Mesodermal cell (in vitro differentiated cells): ENCODE measurements around the gene PIGS.

Experiments used
- H3K27ac ChIP-seq: 2 replicates; pipeline ENCODE4 v1.7.0; 2013; ENCODE audit warnings: mild to moderate bottlenecking, low read depth, low read length, moderate library complexity; ENCODE audit not compliant: severe bottlenecking
- H3K36me3 ChIP-seq: 2 replicates; pipeline ENCODE4 v1.7.1; 2013; ENCODE audit warnings: mild to moderate bottlenecking, low read length, moderate library complexity; ENCODE audit not compliant: control insufficient read depth, insufficient read depth
- H3K4me1 ChIP-seq: one replicate; pipeline ENCODE4 v1.7.1; 2013; ENCODE audit warnings: mild to moderate bottlenecking, low read length; ENCODE audit not compliant: insufficient read depth, control insufficient read depth, poor library complexity, severe bottlenecking
- H3K4me3 ChIP-seq: 2 replicates; pipeline ENCODE4 v1.7.0; 2013; ENCODE audit warnings: low read length, control low read depth, mild to moderate bottlenecking; ENCODE audit not compliant: insufficient read depth, poor library complexity, severe bottlenecking; ENCODE audit errors: extremely low read depth
- H3K9me3 ChIP-seq: 2 replicates; pipeline ENCODE4 v1.7.1; 2013; ENCODE audit warnings: mild to moderate bottlenecking, low read length, moderate library complexity; ENCODE audit not compliant: control insufficient read depth
- WGBS, 2 experiments: methylation state at CpG; one replicate each; pipeline ENCODE4 v1.1.5; 2013; ENCODE audit warnings: missing lambda C conversion rate in 2 of 2; ENCODE audit not compliant: insufficient coverage in 2 of 2; 5-methylcytosine and 5-hydroxymethylcytosine counted together

PIGS gene

DNA sequence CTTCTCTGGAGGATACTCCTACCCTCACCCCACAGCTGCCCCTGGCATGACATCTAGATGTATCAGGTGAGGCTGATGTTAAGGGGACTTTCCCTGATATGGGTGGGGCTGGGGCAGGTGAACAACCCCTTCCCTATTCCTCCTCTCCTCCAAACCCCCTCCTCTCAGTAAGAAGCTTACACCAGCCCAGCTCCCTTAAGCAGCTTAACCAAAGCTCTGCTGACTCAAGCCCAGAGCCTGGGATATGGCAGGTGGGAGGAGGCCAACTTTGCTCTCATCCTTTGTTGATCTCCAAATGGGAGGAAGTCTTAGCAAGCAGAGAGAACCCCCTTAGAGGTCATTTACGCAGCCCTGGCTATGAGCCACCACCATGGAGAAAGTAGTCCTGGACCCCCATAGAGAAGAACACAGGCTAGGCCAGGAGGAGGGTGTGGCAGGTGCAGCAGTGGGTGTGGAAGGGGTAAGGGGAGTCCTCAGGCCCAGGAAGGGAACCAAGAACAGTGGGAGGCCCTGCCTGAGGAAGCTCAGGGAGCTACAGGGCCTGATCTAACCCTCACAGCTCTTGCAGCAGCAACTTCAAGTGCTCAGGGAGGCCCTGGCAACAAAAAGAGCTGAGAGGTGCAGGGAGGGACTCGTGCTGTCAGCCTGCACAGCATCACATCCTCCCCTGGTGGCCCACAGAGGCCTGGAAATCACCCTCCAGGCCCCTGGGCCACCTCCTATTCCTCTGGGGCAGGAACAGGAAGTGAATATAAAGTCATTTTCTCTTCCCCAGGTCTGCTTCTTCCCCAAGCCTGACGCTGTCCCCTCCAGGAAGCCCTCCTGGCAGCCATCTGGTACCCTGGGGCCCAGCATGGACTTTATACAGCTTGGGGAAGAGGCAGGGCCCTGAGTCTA, 21.8 kb downstream of the PIGS start:
- Histone ChIP-seq H3K27ac (no peak overlapping the region), H3K4me1 (peaks cover 8% of the 10 kb centered on the region), H3K36me3 (peaks cover 33% of the 10 kb centered on the region), H3K4me3 (no peak overlapping the region), H3K9me3 (no peaks in the 10 kb centered on the region)
- 100% methylated on average over 1 of the region's 3 CpGs; no CpG with 5 or more reads in 1 of the 2 experiments for WGBS, 2 experiments

DNA sequence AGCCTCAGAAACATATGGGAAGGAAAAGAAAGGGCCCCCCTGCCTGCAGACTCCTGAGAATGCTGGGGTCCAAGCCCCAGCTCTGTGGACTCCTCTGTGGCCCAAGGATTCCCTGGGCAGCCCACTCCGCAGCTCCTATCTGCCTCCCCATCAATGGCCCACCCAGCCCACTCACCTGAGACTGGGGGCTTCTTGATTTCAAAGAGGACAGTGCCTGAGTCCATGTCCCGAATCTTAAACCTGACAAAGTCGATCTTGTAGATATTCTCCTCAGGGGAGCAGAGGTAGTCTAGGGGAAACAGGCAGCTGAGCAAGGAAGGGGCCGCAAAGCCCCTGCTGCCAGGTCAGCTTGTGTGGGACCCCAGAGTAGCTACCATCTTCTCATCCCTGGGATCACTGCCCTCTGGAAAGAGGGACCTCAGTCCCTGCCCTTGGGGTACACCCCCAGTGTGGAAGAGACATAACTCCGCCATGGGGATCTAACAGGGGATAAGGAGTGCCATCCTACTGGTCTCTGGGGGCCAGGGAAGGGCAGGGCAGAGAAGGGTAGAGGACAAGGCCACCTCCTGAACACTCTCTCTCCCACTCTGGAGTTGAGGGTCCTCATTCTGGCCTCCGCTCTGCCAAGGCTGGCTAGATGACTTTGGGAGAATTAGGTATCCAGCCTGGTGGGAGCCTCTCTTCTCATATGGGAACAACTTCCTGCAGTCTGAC, 22.8 kb downstream of the PIGS start:
- WGBS, 2 experiments: 82% methylated on average over 5 of the region's 6 CpGs

DNA sequence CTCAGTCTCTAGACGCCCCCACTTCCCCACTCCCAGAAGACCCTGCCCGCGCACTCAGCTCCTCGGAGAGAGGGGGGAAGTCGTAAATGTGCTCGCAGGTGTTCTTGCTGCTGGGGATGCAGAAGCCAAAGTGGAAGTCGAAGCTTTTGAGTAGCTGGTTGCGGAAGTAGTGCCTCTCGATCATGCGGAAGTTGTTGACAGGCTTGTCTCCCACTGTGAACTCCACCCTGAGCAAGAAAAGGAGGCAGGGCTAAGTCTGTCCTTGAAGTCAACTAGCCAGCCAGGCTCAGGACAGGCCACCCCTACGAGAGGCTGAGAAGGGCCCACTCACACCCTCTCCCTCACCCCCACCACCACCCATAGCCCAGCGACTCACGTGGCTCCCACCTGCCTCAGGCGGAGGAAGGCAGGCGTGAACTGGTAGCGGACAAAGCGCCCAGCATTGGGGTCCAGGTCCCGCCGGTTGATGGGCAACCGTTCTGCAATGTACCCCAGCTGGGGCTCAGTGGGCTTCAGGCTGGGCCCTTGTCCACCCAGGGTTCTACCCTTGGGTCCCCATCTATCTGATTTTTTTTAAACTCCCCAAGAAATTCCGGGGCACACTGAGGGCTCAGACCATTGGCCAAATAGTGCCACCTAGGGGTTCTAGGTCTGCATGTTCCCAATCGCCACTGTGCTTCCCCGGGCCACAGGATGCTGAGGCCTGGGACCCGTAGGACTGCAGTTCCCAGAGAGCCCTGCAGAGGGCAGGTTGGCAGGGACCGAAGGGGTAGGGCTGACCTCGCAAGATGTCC, 23.5 kb downstream of the PIGS start:
- H3K9me3 ChIP-seq: no peaks in the 10 kb centered on the region
- 69 to 73% methylated on average over 16 to 24 of the region's 26 CpGs for WGBS, 2 experiments
- peaks cover 18% of the 10 kb centered on the region for H3K36me3 ChIP-seq
- H3K4me3 ChIP-seq: no peak overlapping the region
- peaks cover 8% of the 10 kb centered on the region for H3K4me1 ChIP-seq
- no peak overlapping the region for H3K27ac ChIP-seq

More for the DNA sequence above, 22.8 kb downstream of the PIGS start:
- Histone ChIP-seq H3K36me3 (peaks cover 24% of the 10 kb centered on the region), H3K9me3 (no peaks in the 10 kb centered on the region), H3K4me1 (peaks cover 8% of the 10 kb centered on the region), H3K4me3 (no peak overlapping the region), H3K27ac (no peak overlapping the region)

DNA sequence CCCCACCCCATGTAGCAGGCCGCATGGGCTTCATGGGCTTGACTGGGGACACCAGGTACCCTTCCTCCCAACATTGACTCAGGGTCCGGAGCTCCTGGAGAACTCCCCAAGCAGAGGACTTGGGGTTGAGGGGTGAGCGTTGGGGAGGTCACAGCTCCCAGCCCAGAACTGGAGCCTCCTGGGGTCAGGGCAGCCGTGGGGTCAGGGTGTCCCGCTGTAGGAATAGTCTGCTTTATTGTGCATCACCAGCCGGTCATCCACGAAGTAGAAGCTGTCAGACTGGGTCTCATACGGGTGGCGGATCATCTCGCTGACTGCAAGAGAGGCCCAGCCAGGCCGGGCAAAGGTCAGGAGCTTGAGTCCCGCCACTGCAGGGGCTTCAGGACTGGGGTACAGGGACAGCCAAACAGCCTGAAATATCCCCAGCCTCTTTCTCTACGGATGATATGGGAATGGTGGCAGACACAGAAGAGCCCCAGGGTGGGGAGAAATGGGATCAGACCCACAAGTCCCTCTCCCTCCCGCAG, 24.2 kb downstream of the PIGS start:
- peaks cover 18% of the 10 kb centered on the region for H3K36me3 ChIP-seq
- 98% methylated on average over 9 to 13 of the region's 14 CpGs for WGBS, 2 experiments
- H3K27ac ChIP-seq: no peak overlapping the region
- H3K4me3 ChIP-seq: no peak overlapping the region
- no peaks in the 10 kb centered on the region for H3K9me3 ChIP-seq
- H3K4me1 ChIP-seq: peaks cover 8% of the 10 kb centered on the region

DNA sequence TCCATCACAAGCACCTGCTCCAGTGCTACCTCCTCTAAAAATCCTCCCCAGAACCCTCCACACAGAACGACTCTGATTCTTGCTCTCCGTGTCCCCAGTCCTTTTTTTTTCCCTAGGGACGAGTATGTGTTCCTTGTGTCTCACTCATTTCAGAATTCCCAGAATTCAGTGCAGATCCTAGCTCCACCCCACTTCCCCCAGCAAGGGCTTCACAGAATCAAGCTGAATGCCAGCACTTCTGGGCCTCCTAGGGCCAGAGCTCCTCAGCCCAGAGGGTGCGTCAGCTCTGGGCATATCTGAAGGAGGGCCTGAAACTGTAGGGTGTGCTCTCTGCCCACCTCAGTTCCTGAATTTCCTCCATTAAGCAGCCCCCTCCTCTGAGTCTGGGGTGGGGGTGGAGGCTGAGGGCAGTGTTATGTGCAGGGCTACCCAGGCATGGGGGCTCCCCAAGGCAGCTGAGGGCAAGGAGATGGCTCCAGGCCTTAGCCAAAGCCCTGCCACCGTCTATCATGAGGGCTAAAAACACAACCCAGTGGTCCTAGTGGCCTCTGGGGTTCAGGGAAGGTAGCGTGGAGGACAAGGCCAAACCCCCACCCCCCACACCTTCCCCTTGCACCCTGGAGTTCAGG, 25.4 kb downstream of the PIGS start:
- H3K4me3 ChIP-seq: no peak overlapping the region
- H3K9me3 ChIP-seq: no peaks in the 10 kb centered on the region
- H3K27ac ChIP-seq: no peak overlapping the region
- H3K4me1 ChIP-seq: peaks cover under 1% of the 10 kb centered on the region
- whole genome bisulfite sequencing, 2 experiments: 86 to 87% methylated on average over 6 of the region's 6 CpGs
- H3K36me3 ChIP-seq: peaks cover 18% of the 10 kb centered on the region

DNA sequence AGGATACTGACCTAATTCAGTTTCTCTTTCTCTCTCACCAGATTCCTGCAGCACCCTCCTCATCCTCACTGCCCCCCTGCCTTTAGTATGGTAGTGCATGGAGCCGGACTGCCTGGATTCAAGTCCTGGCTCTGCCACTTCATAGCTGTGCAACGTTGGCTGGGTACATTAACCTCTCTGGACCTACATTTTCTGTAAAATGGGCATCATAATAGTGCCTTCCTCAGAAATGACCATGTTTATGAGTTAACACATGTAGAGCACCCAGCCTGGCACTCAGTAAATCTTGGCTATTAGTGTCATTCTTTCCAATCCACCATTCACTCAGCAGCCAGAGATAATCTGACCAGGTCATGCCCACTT, 26.2 kb downstream of the PIGS start:
- WGBS, 2 experiments: 78 to 90% methylated on average over 2 of the region's 2 CpGs
- Histone ChIP-seq H3K36me3 (peaks cover 18% of the 10 kb centered on the region), H3K27ac (no peak overlapping the region), H3K9me3 (no peaks in the 10 kb centered on the region), H3K4me1 (no peaks in the 10 kb centered on the region), H3K4me3 (no peak overlapping the region)

DNA sequence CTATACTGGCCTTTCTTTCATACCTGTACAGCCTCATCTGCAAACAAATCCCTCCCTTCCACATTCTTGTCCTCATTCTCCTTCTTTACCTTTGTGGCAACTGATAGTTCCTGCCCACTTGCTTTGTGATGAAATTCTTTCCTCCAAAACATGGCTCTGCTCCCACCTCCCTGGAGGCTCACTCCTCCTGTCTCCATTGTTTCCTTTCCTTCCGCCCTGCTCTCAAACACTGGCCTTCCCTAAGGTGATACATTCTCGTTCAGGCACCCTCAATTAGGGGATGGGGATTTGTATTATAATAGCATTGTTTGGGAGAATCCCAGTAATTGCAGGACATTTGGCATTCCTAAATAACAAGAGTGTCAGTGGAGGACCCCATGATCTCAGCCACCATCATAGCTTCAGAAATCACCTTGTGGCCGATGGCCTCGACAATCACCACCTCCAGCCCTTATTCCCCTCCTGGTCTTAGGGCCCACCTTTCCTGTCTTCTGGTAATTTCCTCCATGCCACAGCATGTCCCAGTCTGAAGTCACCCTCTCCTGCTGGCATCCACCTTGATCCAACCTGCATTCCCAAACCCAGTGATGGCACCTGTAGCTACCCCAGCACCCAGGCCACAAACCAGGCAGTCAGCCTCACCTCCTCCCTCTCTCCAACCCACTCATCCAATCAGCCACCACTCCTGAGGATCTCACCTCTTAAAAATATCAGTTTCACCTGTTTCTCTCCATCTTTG, 26.8 kb downstream of the PIGS start:
- no peaks in the 10 kb centered on the region for H3K9me3 ChIP-seq
- no peak overlapping the region for H3K27ac ChIP-seq
- no peak overlapping the region for H3K4me3 ChIP-seq
- H3K36me3 ChIP-seq: peaks cover 18% of the 10 kb centered on the region
- 86 to 94% methylated on average over 2 of the region's 4 CpGs for WGBS, 2 experiments
- H3K4me1 ChIP-seq: no peaks in the 10 kb centered on the region

DNA sequence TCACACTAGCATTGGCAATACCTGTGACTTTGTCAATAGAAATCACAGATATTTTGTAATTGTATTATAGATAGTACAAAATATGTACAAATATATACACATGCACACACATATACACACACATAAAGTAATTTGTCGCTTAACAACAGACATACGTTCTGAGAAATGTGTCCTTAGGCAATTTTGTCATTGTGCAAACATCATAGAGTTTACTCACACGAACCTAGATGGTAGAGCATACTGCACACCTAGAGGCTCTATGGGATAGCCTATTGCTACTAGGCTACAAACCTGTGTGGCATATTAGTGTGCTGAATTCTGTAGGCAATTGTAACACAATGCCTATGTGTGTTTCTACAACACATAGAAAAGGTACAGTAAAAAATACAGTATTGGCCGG, 29.9 kb downstream of the PIGS start:
- H3K4me1 ChIP-seq: no peaks in the 10 kb centered on the region
- no peak overlapping the region for H3K4me3 ChIP-seq
- H3K27ac ChIP-seq: no peak overlapping the region
- no peaks in the 10 kb centered on the region for H3K9me3 ChIP-seq
- H3K36me3 ChIP-seq: peaks cover 7% of the 10 kb centered on the region
- 87% methylated on average over 3 of the region's 4 CpGs for WGBS, 2 experiments

DNA sequence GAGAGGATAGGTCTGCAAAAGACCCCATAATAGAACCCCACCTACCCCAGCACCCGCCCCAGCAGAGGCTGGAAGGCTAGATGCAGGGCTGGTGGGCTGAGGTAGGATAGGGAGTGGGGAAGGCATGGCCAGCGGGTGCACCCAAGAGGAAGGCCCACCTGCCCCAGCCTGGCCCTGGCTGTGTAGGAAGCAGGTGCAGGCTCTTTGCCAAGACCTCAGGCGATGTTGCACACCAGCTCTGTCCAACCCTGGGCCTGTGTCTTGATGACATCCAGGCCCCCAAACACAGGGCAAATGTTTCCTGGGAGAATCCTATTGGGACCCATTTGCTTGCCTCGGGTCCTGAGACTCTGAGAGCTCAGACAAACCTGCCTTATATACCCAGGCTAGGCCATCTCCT, 31.1 kb downstream of the PIGS start:
- WGBS, 2 experiments: 79 to 89% methylated on average over 3 to 4 of the region's 4 CpGs
- Histone ChIP-seq H3K4me1 (no peaks in the 10 kb centered on the region), H3K4me3 (no peak overlapping the region), H3K36me3 (no peaks in the 10 kb centered on the region), H3K9me3 (no peaks in the 10 kb centered on the region), H3K27ac (no peak overlapping the region)
